ENCODE results near the gene CYBC1. TPM values are rescaled to one million over a fixed set of nuclear protein-coding genes. Genes with fewer than 3 reads are reported as not detected.
"Not testable (repeated sequence)": the region's sequence is repeated elsewhere in the genome, so short reads cannot be mapped to it uniquely, and the experiment has no call there.

CYBC1 gene
- total and polyA plus RNA-seq, 2 of the 8 experiments (the other 6 are each of a cell fraction or from before 2014, with no cell fraction given), result 74.6 to 81.4 TPM

- TF ChIP-seq CBX5 (IDR thresholded peaks at IDR 0.05; ENCODE audit: low read depth, low read length) (no peak), SP2 (IDR thresholded peaks at IDR 0.05; ENCODE audit: low read length) (no peak), ATF2 (IDR thresholded peaks at IDR 0.05; ENCODE audit: low read length) (no peak), BCL11A (IDR thresholded peaks at IDR 0.05; ENCODE audit: low read depth in 2 of 2, low read length in 2 of 2) (no peak), POLR2AphosphoS5 (IDR thresholded peaks at IDR 0.05; ENCODE audit: low read depth, low read length) (no peak), PHF8 (conservative IDR thresholded peaks at IDR 0.05; ENCODE audit: low read depth, low read length) (no peak), SP4 (IDR thresholded peaks at IDR 0.05; ENCODE audit: low read length) (no peak), SIN3A (conservative IDR thresholded peaks at IDR 0.05 in 1 of 2, IDR thresholded peaks at IDR 0.05 in 1 of 2; ENCODE audit: low read depth in 1 of 2, low read length in 2 of 2) (no peak)
Measured at GRCh38 chr17:82412535-82413520, 37.7 kb downstream of the CYBC1 start (continued).

DNA sequence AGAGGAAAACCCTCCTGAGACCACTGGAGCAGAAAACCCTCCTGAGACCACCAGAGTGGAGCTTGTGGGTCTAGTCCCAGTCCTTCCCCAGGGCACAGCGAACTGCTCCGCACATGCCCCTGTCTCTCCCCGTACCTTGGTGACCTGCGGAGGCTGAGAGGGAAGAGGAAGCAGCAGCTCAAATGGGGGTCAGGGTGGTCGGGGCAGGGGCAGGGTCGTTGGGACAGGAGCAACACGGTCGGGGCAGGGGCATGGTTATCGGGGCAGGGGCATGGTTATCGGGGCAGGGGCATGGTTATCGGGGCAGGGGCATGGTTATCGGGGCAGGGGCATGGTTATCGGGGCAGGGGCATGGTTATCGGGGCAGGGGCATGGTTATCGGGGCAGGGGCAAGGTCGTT, 38.5 kb downstream of the CYBC1 start:
- not testable (repeated sequence) for H2BK20ac ChIP-seq (ENCODE audit: low read length); H2AFZ ChIP-seq (ENCODE audit: low read length); H3K27me3 ChIP-seq (replicated peaks in 1 of 4; ENCODE audit: control insufficient read depth in 3 of 4, extremely low read depth in 1 of 4, insufficient read depth in 3 of 4, low read length in 3 of 4); H3K4me1 ChIP-seq (replicated peaks in 1 of 4; ENCODE audit: control insufficient read depth in 3 of 4, insufficient read depth in 4 of 4, low read length in 3 of 4); H3K56ac ChIP-seq (replicated peaks; ENCODE audit: insufficient read length, low read depth, low read length); H3K27ac ChIP-seq (ENCODE audit: low read depth, low read length); H2BK15ac ChIP-seq (ENCODE audit: low read length); H4K5ac ChIP-seq (ENCODE audit: insufficient read length, low read depth, low read length); H3K4ac ChIP-seq (replicated peaks; ENCODE audit: insufficient read length, low read depth, low read length); DNase-seq (ENCODE audit: low read depth in 1 of 2, low spot score in 2 of 2); H3K4me3 ChIP-seq (ENCODE audit: extremely low read depth in 1 of 4, insufficient read depth in 2 of 4, low read depth in 3 of 4, low read length in 4 of 4); H4K8ac ChIP-seq (ENCODE audit: extremely low read depth, insufficient read depth, low read length); H3K23ac ChIP-seq (ENCODE audit: insufficient read length); H3K9me3 ChIP-seq (ENCODE audit: insufficient read depth in 2 of 2, low read depth in 1 of 2, low read length in 1 of 2); H3K79me1 ChIP-seq (ENCODE audit: low read depth, low read length); H4K91ac ChIP-seq (replicated peaks; ENCODE audit: insufficient read length, low read length); H3K23me2 ChIP-seq (ENCODE audit: low read depth, low read length); H3K36me3 ChIP-seq (ENCODE audit: control insufficient read depth in 2 of 4, insufficient read depth in 4 of 4, low read length in 3 of 4); H3K9ac ChIP-seq (replicated peaks in 1 of 4; ENCODE audit: extremely low read depth in 1 of 4, low read depth in 3 of 4, low read length in 3 of 4); H2BK12ac ChIP-seq (ENCODE audit: low read depth, low read length); H3K14ac ChIP-seq (ENCODE audit: insufficient read length); H2AK5ac ChIP-seq (ENCODE audit: low read depth, low read length); H2BK120ac ChIP-seq (replicated peaks; ENCODE audit: low read depth, low read length); H3K4me2 ChIP-seq (ENCODE audit: insufficient read depth in 1 of 2, low read depth in 2 of 2, low read length in 2 of 2); H2BK5ac ChIP-seq (ENCODE audit: low read depth, low read length); H3K18ac ChIP-seq (ENCODE audit: extremely low read depth, low read length); FAIRE-seq; H4K20me1 ChIP-seq (replicated peaks in 1 of 2; ENCODE audit: control insufficient read depth in 1 of 2, insufficient read depth in 2 of 2, low read length in 2 of 2); H3K79me2 ChIP-seq (ENCODE audit: control insufficient read depth in 1 of 2, insufficient read depth in 2 of 2, low read length in 2 of 2)
- POLR2A ChIA-PET (ENCODE audit: partially characterized antibody), result interaction anchor here (0.6 to 1.5 kb wide), 2 partner anchors 22 to 29 kb away, joined by 4 read pairs; no protein-coding TSS in a partner anchor
- CTCF ChIA-PET (ENCODE audit: partially characterized antibody), result interaction anchor here (0.5 to 1.0 kb wide), 4 partner anchors 42 to 471 kb away, joined by 3 to 4 read pairs (median 3); no protein-coding TSS in a partner anchor
- 89% methylated on average over 7 of the region's 16 CpGs; no CpG with 5 or more reads in 1 of the 2 experiments for WGBS, 2 experiments (ENCODE audit: extremely low coverage in 1 of 2, insufficient coverage in 1 of 2, insufficient read length in 1 of 2, insufficient replicate concordance in 2 of 2, low coverage in 1 of 2, low lambda C conversion rate in 2 of 2, missing lambda C conversion rate in 1 of 2)

All from H1 (cell line).